Gastrocnemius medialis (tissue), 4 donors: ENCODE data around the gene CHCHD1. TPM values are rescaled to one million over a fixed set of nuclear protein-coding genes. Genes with fewer than 3 reads are reported as not detected.

Experiments
- ATAC-seq, 2 donors: fragments of 150-250 bp; one replicate each; pipeline ENCODE4 v1.9.1; 2016
- DNase-seq, 2 donors: peaks; one replicate each; pipeline ENCODE4 v3.0.0-alpha.2; 2019
- H3K27ac ChIP-seq, 4 donors: fragments of 200-600 bp; sonication (generic); 1 replicate in 1 of 4; 2 replicates in 3 of 4; pipeline ENCODE4 v1.5.1; 2016 to 2018; ENCODE audit warnings: mild to moderate bottlenecking in 2 of 4, moderate library complexity in 1 of 4
- H3K27me3 ChIP-seq, 3 donors: fragments of 200-600 bp; sonication (generic) in 2 of 3; 1 replicate in 1 of 3; 2 replicates in 2 of 3; pipeline versions ENCODE4 v1.5.1 to v1.6.0; 2016 to 2019; ENCODE audit warnings: mild to moderate bottlenecking in 1 of 3, moderate library complexity in 1 of 3
- H3K36me3 ChIP-seq, 2 donors: fragments of 200-600 bp; sonication (generic) in 1 of 2; one replicate each; pipeline ENCODE4 v1.5.1; 2017 to 2018
- H3K4me1 ChIP-seq, 2 donors: fragments of 200-600 bp; sonication (generic) in 1 of 2; one replicate each; pipeline ENCODE4 v1.5.1; 2016 to 2017; ENCODE audit warnings: mild to moderate bottlenecking in 2 of 2
- H3K4me3 ChIP-seq, 4 donors: fragments of 200-600 bp; sonication (generic) in 3 of 4; 1 replicate in 1 of 4; 2 replicates in 3 of 4; pipeline ENCODE4 v1.5.1; 2016 to 2019; ENCODE audit warnings: mild to moderate bottlenecking in 2 of 4
- H3K9me3 ChIP-seq, 3 donors: fragments of 200-600 bp; sonication (generic) in 2 of 3; 1 replicate in 1 of 3; 2 replicates in 2 of 3; pipeline ENCODE4 v1.5.1; 2016 to 2019
- CTCF ChIP-seq, 5 experiments: fragments of 450-650 bp in 3 of 5; fragments of 200-600 bp in 2 of 5; sonication (generic) in 2 of 5; IDR thresholded peaks in 4 of 5; conservative IDR thresholded peaks in 1 of 5; 1 replicate in 4 of 5; 2 replicates in 1 of 5; pipeline ENCODE4 v1.5.1; 2016 to 2019; ENCODE audit warnings: antibody characterized with exemption in 5 of 5, mild to moderate bottlenecking in 3 of 5, moderate library complexity in 3 of 5
- POLR2A ChIP-seq, 2 donors: fragments of 450-650 bp; IDR thresholded peaks; one replicate each; pipeline ENCODE4 v1.6.1; 2017; ENCODE audit warnings: antibody characterized with exemption in 2 of 2, mild to moderate bottlenecking in 2 of 2, moderate library complexity in 2 of 2
- in situ Hi-C, 4 donors: fragments of 200-750 bp; cut with MboI; loops; one replicate each; pipeline versions ENCODE4 v1.15.0 to v1.8.0; 2017; ENCODE audit warnings: low sequenced_read_pairs in 4 of 4
- intact Hi-C: fragments of 100-400 bp; cut with DNase I; formaldehyde crosslinking; loops from one replicate; pipeline ENCODE4 v1.15.1; 2023; ENCODE audit warnings: low total_unique reads
- total RNA-seq, 4 donors: library from RNA; depleted of rRNA; stranded (reverse); fragments of >200 nt; gene quantifications; one replicate each; pipeline versions ENCODE4 v1.1.0 to v1.2.3, GENCODE V29; 2016

The CHCHD1 gene
- total RNA-seq, 4 donors from 2014 or later, result 25.3 to 41.8 (median 32.7) TPM

- in situ Hi-C loops, result loop anchor here in 1 of 4 donors (25.0 kb wide), 1 partner anchor 226 kb away; no protein-coding TSS in a partner anchor
- no peaks in the 10 kb centered on the region for H3K9me3 ChIP-seq
- no peak for DNase-seq
- intact Hi-C loops, result no loop called here
- ATAC-seq, result no peak
- H3K4me1 ChIP-seq, result no peaks in the 10 kb centered on the region
- no peak overlapping the region for H3K27ac ChIP-seq
- TF ChIP-seq POLR2A (IDR thresholded peaks at IDR 0.05) (no peak), CTCF (IDR thresholded peaks at IDR 0.05 in 4 of 5, conservative IDR thresholded peaks at IDR 0.05 in 1 of 5) (no peak)
- no peaks in the 10 kb centered on the region for H3K27me3 ChIP-seq
- peaks cover 0 to 96% of the 10 kb centered on the region in 2 donors for H3K36me3 ChIP-seq
- H3K4me3 ChIP-seq, result no peak overlapping the region
These were observed 18.5 kb upstream of the CHCHD1 start for GRCh38 chr10:73763343-73763742.

GRCh38 chr10:73765066-73765465 is 16.8 kb upstream of the CHCHD1 start:
- DNase-seq, result no peak
- in situ Hi-C loops (loop anchor here in 1 of 4 donors (25.0 kb wide), 1 partner anchor 228 kb away; no protein-coding TSS in a partner anchor), intact Hi-C loops (no loop called here)
- Histone ChIP-seq H3K4me1 (no peaks in the 10 kb centered on the region), H3K27ac (no peak overlapping the region), H3K36me3 (peaks cover 0 to 100% of the 10 kb centered on the region in 2 donors), H3K4me3 (no peak overlapping the region), H3K9me3 (no peaks in the 10 kb centered on the region), H3K27me3 (no peaks in the 10 kb centered on the region)
- no peak for TF ChIP-seq CTCF (IDR thresholded peaks at IDR 0.05 in 4 of 5, conservative IDR thresholded peaks at IDR 0.05 in 1 of 5)
- TF ChIP-seq POLR2A (IDR thresholded peaks at IDR 0.05), result no peak
- ATAC-seq, result no peak

- no peak overlapping the region for H3K4me3 ChIP-seq
- TF ChIP-seq POLR2A (IDR thresholded peaks at IDR 0.05), result no peak
- TF ChIP-seq CTCF (IDR thresholded peaks at IDR 0.05 in 4 of 5, conservative IDR thresholded peaks at IDR 0.05 in 1 of 5), result no peak
- no peak overlapping the region for H3K27ac ChIP-seq
- H3K9me3 ChIP-seq, result no peaks in the 10 kb centered on the region
- H3K27me3 ChIP-seq, result no peaks in the 10 kb centered on the region
- no peak for ATAC-seq
- intact Hi-C loops, result no loop called here
- H3K36me3 ChIP-seq, result peaks cover 0 to 74% of the 10 kb centered on the region in 2 donors
- in situ Hi-C loops, result loop anchor here in 1 of 4 donors (25.0 kb wide), 1 partner anchor 232 kb away; no protein-coding TSS in a partner anchor
- peaks cover 13 to 16% of the 10 kb centered on the region in 2 donors for H3K4me1 ChIP-seq
- no peak for DNase-seq
These were observed 13.0 kb upstream of the CHCHD1 start for GRCh38 chr10:73768881-73769280.

- in situ Hi-C loops, result loop anchor here in 1 of 4 donors (25.0 kb wide), 1 partner anchor 232 kb away; no protein-coding TSS in a partner anchor
- intact Hi-C loops, result no loop called here
- Histone ChIP-seq H3K4me3 (no peak overlapping the region), H3K9me3 (no peaks in the 10 kb centered on the region), H3K4me1 (peaks cover 18 to 22% of the 10 kb centered on the region in 2 donors), H3K27me3 (no peaks in the 10 kb centered on the region), H3K36me3 (peaks cover 0 to 74% of the 10 kb centered on the region in 2 donors), H3K27ac (no peak overlapping the region)
- ATAC-seq, result no peak
- no peak for DNase-seq
- TF ChIP-seq POLR2A (IDR thresholded peaks at IDR 0.05), result no peak
- TF ChIP-seq CTCF (IDR thresholded peaks at IDR 0.05 in 4 of 5, conservative IDR thresholded peaks at IDR 0.05 in 1 of 5), result no peak
These were observed 12.5 kb upstream of the CHCHD1 start for GRCh38 chr10:73769396-73769795.
